ENCODE results near the gene SLC39A7. TPM values are rescaled to one million over a fixed set of nuclear protein-coding genes. Genes with fewer than 3 reads are reported as not detected.
A peak's percentile ranks its signal among the peaks of the same experiment; 100 is the strongest.

SLC39A7 gene
- 120 TPM for polyA plus RNA-seq (2013, experiment 1 of 2)
- 117 TPM for polyA plus RNA-seq (2013, experiment 2 of 2)

- DNase-seq: peak; percentile 99
These were observed at the start of gene SLC39A7, which contains the start of gene RXRB for GRCh38 chr6:33200219-33201146. Gene SLC39A7, plus strand, starts transcription at chr6:33200867. Its CDS starts 379 bp downstream, at chr6:33201246. Gene RXRB, minus strand, starts transcription at chr6:33200665. Its CDS starts 189 bp downstream, at chr6:33200476.

GRCh38 chr6:33151050-33151449 is 49.6 kb upstream of the SLC39A7 start:
- H3K27me3 ChIP-seq (ENCODE audit: control insufficient read depth in 1 of 2, insufficient read depth in 1 of 2, low read length in 2 of 2): peaks cover 11 to 13% of the 10 kb centered on the region in 2 experiments

More at GRCh38 chr6:33200219-33201146, at the start of gene SLC39A7, which contains the start of gene RXRB:
- Histone ChIP-seq H3K9me3 (ENCODE audit: control insufficient read depth, low read length) (no peaks in the 10 kb centered on the region), H3K36me3 (ENCODE audit: control insufficient read depth in 1 of 2, insufficient read depth in 2 of 2, low read depth in 1 of 2, low read length in 2 of 2) (peaks cover 42 to 45% of the 10 kb centered on the region in 2 experiments), H3K18ac (ENCODE audit: low read depth in 1 of 2, low read length in 2 of 2) (peak within 1 kb of the TSS; percentile 65 to 93), H4K91ac (ENCODE audit: low read length) (peak within 1 kb of the TSS; percentile 62), H3K79me1 (replicated peaks; ENCODE audit: low read length, poor library complexity, severe bottlenecking) (peaks cover 27% of the 10 kb centered on the region), H3K4me2 (ENCODE audit: low read length, poor library complexity, severe bottlenecking) (peak within 1 kb of the TSS; percentile 82), H3K27me3 (ENCODE audit: control insufficient read depth in 1 of 2, insufficient read depth in 1 of 2, low read length in 2 of 2) (no peaks in the 10 kb centered on the region), H4K8ac (ENCODE audit: low read length) (peak within 1 kb of the TSS; percentile 47), H3K4me1 (ENCODE audit: control insufficient read depth, insufficient read depth, low read depth, low read length) (peaks cover 42% of the 10 kb centered on the region), H2AK5ac (ENCODE audit: low read length, severe bottlenecking) (peak within 1 kb of the TSS; percentile 47), H2BK5ac (ENCODE audit: low read depth, low read length, poor library complexity, severe bottlenecking) (peak within 1 kb of the TSS; percentile 25), H2AFZ (ENCODE audit: low read depth, low read length) (peak within 1 kb of the TSS; percentile 1), H3K23ac (ENCODE audit: low read length in 2 of 2) (peak within 1 kb of the TSS in 1 of 2 experiments; percentile 36), H2BK12ac (ENCODE audit: low read length in 2 of 2) (peak within 1 kb of the TSS; percentile 14 to 65), H3K4ac (ENCODE audit: low read depth in 1 of 2, low read length in 2 of 2) (peak within 1 kb of the TSS; percentile 69 to 97), H3K9ac (ENCODE audit: low read length) (peak within 1 kb of the TSS; percentile 100), H2BK15ac (ENCODE audit: low read depth, poor library complexity, severe bottlenecking) (peak within 1 kb of the TSS; percentile 98), H3K27ac (ENCODE audit: low read length, poor library complexity, severe bottlenecking) (peak within 1 kb of the TSS; percentile 92), H3K14ac (ENCODE audit: low read length in 2 of 2) (peak within 1 kb of the TSS in 1 of 2 experiments; percentile 97), H3K4me3 (ENCODE audit: insufficient read depth in 1 of 2, low read depth in 1 of 2, low read length in 2 of 2) (peak within 1 kb of the TSS; percentile 81 to 98), H2BK120ac (ENCODE audit: low read depth, low read length) (peak within 1 kb of the TSS; percentile 78)
- under 1% methylated on average over 63 of the region's 68 CpGs for WGBS

GRCh38 chr6:33154349-33154748 is 46.3 kb upstream of the SLC39A7 start:
- H3K36me3 ChIP-seq (ENCODE audit: control insufficient read depth in 1 of 2, insufficient read depth in 2 of 2, low read depth in 1 of 2, low read length in 2 of 2): no peaks in the 10 kb centered on the region
- H4K91ac ChIP-seq (ENCODE audit: low read length): no peak overlapping the region
- H3K18ac ChIP-seq (ENCODE audit: low read depth in 1 of 2, low read length in 2 of 2): no peak overlapping the region
- no peak overlapping the region for H3K27ac ChIP-seq (ENCODE audit: low read length, poor library complexity, severe bottlenecking)
- no peak overlapping the region for H2AK5ac ChIP-seq (ENCODE audit: low read length, severe bottlenecking)
- H2BK15ac ChIP-seq (ENCODE audit: low read depth, poor library complexity, severe bottlenecking): no peak overlapping the region
- no peak overlapping the region for H2AFZ ChIP-seq (ENCODE audit: low read depth, low read length)
- no peak overlapping the region for H2BK12ac ChIP-seq (ENCODE audit: low read length in 2 of 2)
- H3K79me1 ChIP-seq (replicated peaks; ENCODE audit: low read length, poor library complexity, severe bottlenecking): no peaks in the 10 kb centered on the region
- no peak for DNase-seq
- H4K8ac ChIP-seq (ENCODE audit: low read length): no peak overlapping the region
- no peaks in the 10 kb centered on the region for H3K4me1 ChIP-seq (ENCODE audit: control insufficient read depth, insufficient read depth, low read depth, low read length)
- 59% methylated on average over 4 of the region's 4 CpGs for WGBS
- H3K14ac ChIP-seq (ENCODE audit: low read length in 2 of 2): no peak overlapping the region
- no peak overlapping the region for H3K4me3 ChIP-seq (ENCODE audit: insufficient read depth in 1 of 2, low read depth in 1 of 2, low read length in 2 of 2)
- no peak overlapping the region for H2BK120ac ChIP-seq (ENCODE audit: low read depth, low read length)
- H3K9ac ChIP-seq (ENCODE audit: low read length): no peak overlapping the region
- H3K23ac ChIP-seq (ENCODE audit: low read length in 2 of 2): no peak overlapping the region
- no peak overlapping the region for H3K4ac ChIP-seq (ENCODE audit: low read depth in 1 of 2, low read length in 2 of 2)
- no peak overlapping the region for H3K4me2 ChIP-seq (ENCODE audit: low read length, poor library complexity, severe bottlenecking)
- H2BK5ac ChIP-seq (ENCODE audit: low read depth, low read length, poor library complexity, severe bottlenecking): no peak overlapping the region
- peaks cover 6 to 12% of the 10 kb centered on the region in 2 experiments for H3K27me3 ChIP-seq (ENCODE audit: control insufficient read depth in 1 of 2, insufficient read depth in 1 of 2, low read length in 2 of 2)
- H3K9me3 ChIP-seq (ENCODE audit: control insufficient read depth, low read length): peaks cover 7% of the 10 kb centered on the region

More at GRCh38 chr6:33151050-33151449, 49.6 kb upstream of the SLC39A7 start:
- Histone ChIP-seq H3K4ac (ENCODE audit: low read depth in 1 of 2, low read length in 2 of 2) (no peak overlapping the region), H2BK12ac (ENCODE audit: low read length in 2 of 2) (no peak overlapping the region), H3K14ac (ENCODE audit: low read length in 2 of 2) (no peak overlapping the region), H2BK15ac (ENCODE audit: low read depth, poor library complexity, severe bottlenecking) (no peak overlapping the region), H2AFZ (ENCODE audit: low read depth, low read length) (no peak overlapping the region), H3K79me1 (replicated peaks; ENCODE audit: low read length, poor library complexity, severe bottlenecking) (no peaks in the 10 kb centered on the region), H3K9ac (ENCODE audit: low read length) (no peak overlapping the region), H4K91ac (ENCODE audit: low read length) (no peak overlapping the region), H3K4me3 (ENCODE audit: insufficient read depth in 1 of 2, low read depth in 1 of 2, low read length in 2 of 2) (no peak overlapping the region), H2AK5ac (ENCODE audit: low read length, severe bottlenecking) (no peak overlapping the region), H3K36me3 (ENCODE audit: control insufficient read depth in 1 of 2, insufficient read depth in 2 of 2, low read depth in 1 of 2, low read length in 2 of 2) (no peaks in the 10 kb centered on the region), H3K4me1 (ENCODE audit: control insufficient read depth, insufficient read depth, low read depth, low read length) (no peaks in the 10 kb centered on the region), H3K4me2 (ENCODE audit: low read length, poor library complexity, severe bottlenecking) (no peak overlapping the region), H3K9me3 (ENCODE audit: control insufficient read depth, low read length) (peaks cover 7% of the 10 kb centered on the region), H3K27ac (ENCODE audit: low read length, poor library complexity, severe bottlenecking) (no peak overlapping the region), H2BK5ac (ENCODE audit: low read depth, low read length, poor library complexity, severe bottlenecking) (no peak overlapping the region), H2BK120ac (ENCODE audit: low read depth, low read length) (no peak overlapping the region), H3K23ac (ENCODE audit: low read length in 2 of 2) (no peak overlapping the region), H4K8ac (ENCODE audit: low read length) (no peak overlapping the region), H3K18ac (ENCODE audit: low read depth in 1 of 2, low read length in 2 of 2) (no peak overlapping the region)
- no peak for DNase-seq
- 67% methylated on average over 1 of the region's 1 CpG for WGBS

GRCh38 chr6:33156561-33156960 is 44.1 kb upstream of the SLC39A7 start:
- Histone ChIP-seq H2BK15ac (ENCODE audit: low read depth, poor library complexity, severe bottlenecking) (no peak overlapping the region), H3K27me3 (ENCODE audit: control insufficient read depth in 1 of 2, insufficient read depth in 1 of 2, low read length in 2 of 2) (peaks cover 0 to 7% of the 10 kb centered on the region in 2 experiments), H3K18ac (ENCODE audit: low read depth in 1 of 2, low read length in 2 of 2) (no peak overlapping the region), H4K91ac (ENCODE audit: low read length) (no peak overlapping the region), H3K4me3 (ENCODE audit: insufficient read depth in 1 of 2, low read depth in 1 of 2, low read length in 2 of 2) (no peak overlapping the region), H3K27ac (ENCODE audit: low read length, poor library complexity, severe bottlenecking) (no peak overlapping the region), H3K9me3 (ENCODE audit: control insufficient read depth, low read length) (peaks cover under 1% of the 10 kb centered on the region), H3K4ac (ENCODE audit: low read depth in 1 of 2, low read length in 2 of 2) (no peak overlapping the region), H2BK120ac (ENCODE audit: low read depth, low read length) (no peak overlapping the region), H3K79me1 (replicated peaks; ENCODE audit: low read length, poor library complexity, severe bottlenecking) (no peaks in the 10 kb centered on the region), H3K23ac (ENCODE audit: low read length in 2 of 2) (no peak overlapping the region), H2BK12ac (ENCODE audit: low read length in 2 of 2) (no peak overlapping the region), H4K8ac (ENCODE audit: low read length) (no peak overlapping the region), H3K36me3 (ENCODE audit: control insufficient read depth in 1 of 2, insufficient read depth in 2 of 2, low read depth in 1 of 2, low read length in 2 of 2) (no peaks in the 10 kb centered on the region), H3K9ac (ENCODE audit: low read length) (no peak overlapping the region), H2AK5ac (ENCODE audit: low read length, severe bottlenecking) (no peak overlapping the region), H3K4me2 (ENCODE audit: low read length, poor library complexity, severe bottlenecking) (no peak overlapping the region), H2AFZ (ENCODE audit: low read depth, low read length) (no peak overlapping the region), H3K14ac (ENCODE audit: low read length in 2 of 2) (no peak overlapping the region), H2BK5ac (ENCODE audit: low read depth, low read length, poor library complexity, severe bottlenecking) (no peak overlapping the region), H3K4me1 (ENCODE audit: control insufficient read depth, insufficient read depth, low read depth, low read length) (peaks cover 4% of the 10 kb centered on the region)
- DNase-seq: no peak
- 89% methylated on average over 6 of the region's 6 CpGs for WGBS
